ENCODE results near the gene STING1. TPM values are rescaled to one million over a fixed set of nuclear protein-coding genes. Genes with fewer than 3 reads are reported as not detected.
"Not testable (repeated sequence)": the region's sequence is repeated elsewhere in the genome, so short reads cannot be mapped to it uniquely, and the experiment has no call there.

STING1 gene
- total RNA-seq, 1 donor from 2014 or later, result 14.6 TPM

GRCh38 chr5:139481122-139481533 lies 1.4 kb downstream of the STING1 start:
- Histone ChIP-seq H3K36me3 (ENCODE audit: control insufficient read depth in 3 of 3, insufficient read depth in 3 of 3, low read length in 3 of 3) (peaks cover 7 to 16% (median 7%) of the 10 kb centered on the region in 3 donors), H3K9me3 (ENCODE audit: control insufficient read depth in 3 of 3, low read length in 3 of 3) (no peaks in the 10 kb centered on the region), H3K4me1 (ENCODE audit: control insufficient read depth in 3 of 3, insufficient read depth in 3 of 3, low read length in 3 of 3) (peaks cover 17 to 35% (median 19%) of the 10 kb centered on the region in 3 donors), H3K27me3 (ENCODE audit: control insufficient read depth in 3 of 3, insufficient read depth in 3 of 3, low read length in 3 of 3) (no peaks in the 10 kb centered on the region), H3K9ac (ENCODE audit: low read depth in 1 of 3, low read length in 3 of 3) (peak overlapping the region; percentile 79 to 89 (median 81)), H3K4me3 (ENCODE audit: low read length in 3 of 3) (peak overlapping the region; percentile 74 to 78 (median 75)), H3K27ac (ENCODE audit: low read depth, low read length) (peak overlapping the region; percentile 96)

DNA sequence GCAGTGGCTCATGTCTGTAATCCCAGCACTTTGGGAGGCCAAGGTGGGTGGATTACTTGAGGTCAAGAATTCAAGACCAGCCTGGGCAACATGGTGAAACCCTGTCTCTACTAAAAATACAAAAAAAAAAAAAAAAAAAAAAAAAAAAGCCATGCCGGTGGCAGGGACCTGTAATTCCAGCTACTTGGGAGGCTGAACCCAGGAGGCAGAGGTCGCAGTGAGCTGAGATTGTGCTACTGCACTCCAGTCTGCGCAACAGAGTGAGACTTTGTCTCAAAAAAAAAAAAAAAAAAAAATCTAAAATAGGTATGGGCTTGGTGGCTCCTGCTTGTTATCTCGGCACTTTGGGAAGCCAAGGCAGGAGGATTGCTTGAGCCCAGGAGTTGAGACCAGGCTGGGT lies 2.8 kb downstream of the STING1 start:
- peaks cover 21 to 43% (median 28%) of the 10 kb centered on the region in 3 donors for H3K4me1 ChIP-seq (ENCODE audit: control insufficient read depth in 3 of 3, insufficient read depth in 3 of 3, low read length in 3 of 3)
- H3K9ac ChIP-seq (ENCODE audit: low read depth in 1 of 3, low read length in 3 of 3); H3K27ac ChIP-seq (ENCODE audit: low read depth, low read length); H3K9me3 ChIP-seq (ENCODE audit: control insufficient read depth in 3 of 3, low read length in 3 of 3); H3K4me3 ChIP-seq (ENCODE audit: low read length in 3 of 3); H3K27me3 ChIP-seq (ENCODE audit: control insufficient read depth in 3 of 3, insufficient read depth in 3 of 3, low read length in 3 of 3): not testable (repeated sequence)
- H3K36me3 ChIP-seq (ENCODE audit: control insufficient read depth in 3 of 3, insufficient read depth in 3 of 3, low read length in 3 of 3), result peaks cover 7 to 16% (median 7%) of the 10 kb centered on the region in 3 donors

GRCh38 chr5:139478657-139479423 lies 3.7 kb downstream of the STING1 start:
- not testable (repeated sequence) for H3K9me3 ChIP-seq (ENCODE audit: control insufficient read depth in 3 of 3, low read length in 3 of 3); H3K27me3 ChIP-seq (ENCODE audit: control insufficient read depth in 3 of 3, insufficient read depth in 3 of 3, low read length in 3 of 3); H3K4me3 ChIP-seq (ENCODE audit: low read length in 3 of 3); H3K27ac ChIP-seq (ENCODE audit: low read depth, low read length)
- H3K36me3 ChIP-seq (ENCODE audit: control insufficient read depth in 3 of 3, insufficient read depth in 3 of 3, low read length in 3 of 3), result peaks cover 7 to 16% (median 7%) of the 10 kb centered on the region in 3 donors
- H3K9ac ChIP-seq (ENCODE audit: low read depth in 1 of 3, low read length in 3 of 3), result peak overlapping the region in 1 of 3 donors; percentile 40
- H3K4me1 ChIP-seq (ENCODE audit: control insufficient read depth in 3 of 3, insufficient read depth in 3 of 3, low read length in 3 of 3), result peaks cover 23 to 51% (median 29%) of the 10 kb centered on the region in 3 donors

DNA sequence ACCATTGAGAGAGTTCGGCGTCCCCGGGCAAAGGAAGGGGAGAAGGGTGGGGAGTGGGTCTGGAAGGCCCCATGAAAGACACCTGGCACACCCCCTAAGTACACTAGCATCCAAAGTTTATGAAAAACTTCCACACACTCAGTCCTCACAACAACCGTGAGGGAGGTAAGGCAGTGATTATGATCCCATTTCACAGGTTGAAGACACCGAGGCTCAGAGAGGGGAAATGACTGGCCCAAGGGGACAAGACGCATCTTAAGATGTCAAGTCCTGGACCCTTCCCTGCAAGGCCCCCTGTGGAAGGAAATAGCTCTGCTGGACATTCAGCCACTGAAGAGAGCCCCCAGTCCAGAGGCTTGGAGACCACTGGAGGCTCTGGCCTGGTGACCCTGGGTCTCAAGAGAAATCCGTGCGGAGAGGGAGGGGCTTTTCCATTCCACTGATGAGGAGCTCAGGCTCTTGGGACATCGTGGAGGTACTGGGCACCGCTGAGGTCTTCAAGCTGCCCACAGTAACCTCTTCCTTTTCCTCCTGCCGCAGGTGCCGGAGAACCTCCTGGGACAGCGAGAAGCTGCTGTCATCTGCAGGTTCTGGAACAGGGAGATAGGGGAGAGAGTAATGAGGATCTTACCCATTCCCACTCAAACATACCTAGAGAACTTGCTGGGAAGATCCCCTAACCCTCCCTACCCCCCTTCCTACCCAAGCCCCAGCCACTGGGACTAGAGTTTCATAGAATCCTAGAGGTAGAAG lies 6.5 kb downstream of the STING1 start:
- no peak overlapping the region for H3K4me3 ChIP-seq (ENCODE audit: low read length in 3 of 3)
- peaks cover 21 to 43% (median 26%) of the 10 kb centered on the region in 3 donors for H3K4me1 ChIP-seq (ENCODE audit: control insufficient read depth in 3 of 3, insufficient read depth in 3 of 3, low read length in 3 of 3)
- no peaks in the 10 kb centered on the region for H3K27me3 ChIP-seq (ENCODE audit: control insufficient read depth in 3 of 3, insufficient read depth in 3 of 3, low read length in 3 of 3)
- no peaks in the 10 kb centered on the region for H3K9me3 ChIP-seq (ENCODE audit: control insufficient read depth in 3 of 3, low read length in 3 of 3)
- no peak overlapping the region for H3K27ac ChIP-seq (ENCODE audit: low read depth, low read length)
- peaks cover 7 to 16% (median 7%) of the 10 kb centered on the region in 3 donors for H3K36me3 ChIP-seq (ENCODE audit: control insufficient read depth in 3 of 3, insufficient read depth in 3 of 3, low read length in 3 of 3)
- H3K9ac ChIP-seq (ENCODE audit: low read depth in 1 of 3, low read length in 3 of 3), result no peak overlapping the region

- H3K27me3 ChIP-seq (ENCODE audit: control insufficient read depth in 3 of 3, insufficient read depth in 3 of 3, low read length in 3 of 3), result no peaks in the 10 kb centered on the region
- H3K9me3 ChIP-seq (ENCODE audit: control insufficient read depth in 3 of 3, low read length in 3 of 3), result no peaks in the 10 kb centered on the region
- peaks cover 18 to 41% (median 21%) of the 10 kb centered on the region in 3 donors for H3K4me1 ChIP-seq (ENCODE audit: control insufficient read depth in 3 of 3, insufficient read depth in 3 of 3, low read length in 3 of 3)
- H3K36me3 ChIP-seq (ENCODE audit: control insufficient read depth in 3 of 3, insufficient read depth in 3 of 3, low read length in 3 of 3), result peaks cover 7 to 16% (median 7%) of the 10 kb centered on the region in 3 donors
- no peak overlapping the region for H3K4me3 ChIP-seq (ENCODE audit: low read length in 3 of 3)
- H3K9ac ChIP-seq (ENCODE audit: low read depth in 1 of 3, low read length in 3 of 3), result peak overlapping the region in 1 of 3 donors; percentile 25
- H3K27ac ChIP-seq (ENCODE audit: low read depth, low read length), result peak overlapping the region; percentile 52
These were observed 7.4 kb downstream of the STING1 start for GRCh38 chr5:139474890-139475791.

DNA sequence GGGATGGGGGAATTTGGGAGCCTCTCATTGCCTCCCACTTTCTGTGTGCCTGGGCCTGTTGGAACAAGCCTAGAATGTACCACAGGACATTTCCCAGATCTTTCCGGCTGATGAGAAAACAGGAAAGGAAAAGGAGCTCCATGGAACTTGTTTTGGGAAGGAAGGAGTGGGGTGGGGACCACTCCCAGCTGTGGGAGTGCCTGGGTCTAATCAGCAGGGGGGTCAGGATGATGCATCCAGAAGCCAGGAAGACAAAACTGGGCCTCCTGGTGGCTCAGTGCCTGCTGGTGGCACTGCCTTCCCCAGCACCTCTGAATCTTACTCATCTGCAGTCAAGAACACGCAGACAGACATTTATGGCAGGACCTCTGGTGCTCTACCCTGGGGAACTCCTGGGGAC lies 9.0 kb downstream of the STING1 start:
- peak overlapping the region in 1 of 3 donors; percentile 2 for H3K9ac ChIP-seq (ENCODE audit: low read depth in 1 of 3, low read length in 3 of 3)
- H3K36me3 ChIP-seq (ENCODE audit: control insufficient read depth in 3 of 3, insufficient read depth in 3 of 3, low read length in 3 of 3), result peaks cover 6 to 14% (median 7%) of the 10 kb centered on the region in 3 donors
- H3K4me1 ChIP-seq (ENCODE audit: control insufficient read depth in 3 of 3, insufficient read depth in 3 of 3, low read length in 3 of 3), result peaks cover 18 to 41% (median 21%) of the 10 kb centered on the region in 3 donors
- peak overlapping the region; percentile 60 for H3K27ac ChIP-seq (ENCODE audit: low read depth, low read length)
- no peaks in the 10 kb centered on the region for H3K27me3 ChIP-seq (ENCODE audit: control insufficient read depth in 3 of 3, insufficient read depth in 3 of 3, low read length in 3 of 3)
- H3K9me3 ChIP-seq (ENCODE audit: control insufficient read depth in 3 of 3, low read length in 3 of 3), result no peaks in the 10 kb centered on the region
- no peak overlapping the region for H3K4me3 ChIP-seq (ENCODE audit: low read length in 3 of 3)

DNA sequence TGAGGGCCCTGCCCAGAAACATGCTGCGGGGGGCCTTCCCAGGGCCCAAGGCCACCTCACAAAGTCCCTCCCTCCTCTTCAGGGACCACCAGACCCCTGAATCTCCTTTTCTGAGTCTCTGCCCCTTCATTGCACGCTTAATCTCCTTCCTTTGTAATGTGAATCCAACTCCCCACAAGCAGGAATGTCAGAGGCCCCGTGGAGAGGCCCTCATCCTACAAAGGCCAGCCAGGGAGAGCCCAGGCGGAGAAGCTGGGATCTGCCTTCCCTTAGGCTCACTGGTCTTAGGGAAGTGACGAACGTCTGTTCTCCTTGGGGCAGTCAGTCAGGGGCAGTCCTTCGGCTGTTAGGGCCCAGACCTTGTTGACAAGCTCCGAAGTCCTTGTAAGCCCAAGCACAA lies 9.5 kb downstream of the STING1 start:
- Histone ChIP-seq H3K9ac (ENCODE audit: low read depth in 1 of 3, low read length in 3 of 3) (peak overlapping the region in 1 of 3 donors; percentile 8), H3K27ac (ENCODE audit: low read depth, low read length) (peak overlapping the region; percentile 60), H3K4me3 (ENCODE audit: low read length in 3 of 3) (no peak overlapping the region), H3K9me3 (ENCODE audit: control insufficient read depth in 3 of 3, low read length in 3 of 3) (no peaks in the 10 kb centered on the region), H3K36me3 (ENCODE audit: control insufficient read depth in 3 of 3, insufficient read depth in 3 of 3, low read length in 3 of 3) (peaks cover 4 to 11% (median 7%) of the 10 kb centered on the region in 3 donors), H3K27me3 (ENCODE audit: control insufficient read depth in 3 of 3, insufficient read depth in 3 of 3, low read length in 3 of 3) (no peaks in the 10 kb centered on the region), H3K4me1 (ENCODE audit: control insufficient read depth in 3 of 3, insufficient read depth in 3 of 3, low read length in 3 of 3) (peaks cover 18 to 40% (median 24%) of the 10 kb centered on the region in 3 donors)

DNA sequence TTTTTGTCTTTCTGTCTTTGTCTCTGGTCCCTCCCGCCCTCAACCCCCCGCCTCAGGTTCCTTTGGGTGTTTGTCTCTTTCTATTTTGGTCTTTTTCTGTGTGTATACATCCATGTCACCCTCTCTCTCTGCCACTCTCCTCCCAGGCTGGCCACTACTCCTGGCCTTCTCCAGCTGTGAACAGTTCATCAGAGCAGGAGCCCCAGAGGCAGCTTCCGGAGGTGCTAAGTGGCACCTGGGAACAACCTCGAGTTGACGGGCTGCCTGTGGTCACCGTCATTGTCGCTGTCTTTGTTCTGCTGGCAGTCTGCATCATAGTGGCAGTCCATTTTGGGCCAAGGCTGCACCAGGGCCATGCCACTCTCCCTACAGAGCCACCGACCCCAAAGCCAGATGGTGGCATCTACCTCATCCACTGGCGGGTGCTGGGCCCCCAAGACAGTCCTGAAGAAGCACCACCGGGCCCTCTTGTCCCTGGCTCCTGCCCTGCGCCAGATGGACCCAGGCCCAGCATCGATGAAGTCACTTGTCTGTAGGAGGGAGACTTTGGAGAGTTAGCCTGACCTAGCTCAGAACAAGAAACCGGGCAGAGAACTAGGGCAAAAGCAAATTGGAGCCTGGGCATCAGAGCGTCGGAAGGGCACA lies 10.1 kb downstream of the STING1 start:
- Histone ChIP-seq H3K9ac (ENCODE audit: low read depth in 1 of 3, low read length in 3 of 3) (no peak overlapping the region), H3K9me3 (ENCODE audit: control insufficient read depth in 3 of 3, low read length in 3 of 3) (no peaks in the 10 kb centered on the region), H3K27ac (ENCODE audit: low read depth, low read length) (peak overlapping the region; percentile 60), H3K4me1 (ENCODE audit: control insufficient read depth in 3 of 3, insufficient read depth in 3 of 3, low read length in 3 of 3) (peaks cover 18 to 36% (median 24%) of the 10 kb centered on the region in 3 donors), H3K4me3 (ENCODE audit: low read length in 3 of 3) (no peak overlapping the region), H3K36me3 (ENCODE audit: control insufficient read depth in 3 of 3, insufficient read depth in 3 of 3, low read length in 3 of 3) (peaks cover under 1 to 5% (median 2%) of the 10 kb centered on the region in 3 donors), H3K27me3 (ENCODE audit: control insufficient read depth in 3 of 3, insufficient read depth in 3 of 3, low read length in 3 of 3) (no peaks in the 10 kb centered on the region)

DNA sequence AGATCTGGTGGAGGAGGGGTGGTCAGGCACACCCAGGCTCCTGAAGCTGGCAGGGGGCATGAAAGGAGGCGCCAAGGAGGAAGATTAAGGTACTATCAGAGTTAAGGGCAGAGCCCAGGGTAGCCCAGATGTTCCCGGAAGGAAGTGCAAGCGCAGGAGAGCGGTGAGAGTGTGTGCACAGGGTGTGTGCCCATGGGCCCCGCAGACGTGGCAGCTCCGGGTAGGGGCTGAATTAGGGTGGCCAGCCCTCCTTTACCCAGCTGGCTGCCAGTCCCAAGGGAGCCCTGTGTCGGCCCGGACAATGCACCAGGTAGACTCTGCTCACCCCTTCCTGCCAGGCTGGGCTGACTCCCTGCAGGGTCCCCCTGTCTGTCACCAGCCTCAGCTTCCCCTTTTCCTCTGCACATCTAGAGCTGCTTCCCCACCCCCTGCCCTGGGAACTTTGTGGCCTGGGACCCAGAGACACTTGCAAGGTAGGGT lies 11.7 kb downstream of the STING1 start, which contains the start of gene SMIM33:
TSS of gene SMIM33 (plus strand) at position 184 of the 480 bp plus-strand sequence. CDS start at position 302, 118 bp downstream.
- Histone ChIP-seq H3K9me3 (ENCODE audit: control insufficient read depth in 3 of 3, low read length in 3 of 3) (no peaks in the 10 kb centered on the region), H3K36me3 (ENCODE audit: control insufficient read depth in 3 of 3, insufficient read depth in 3 of 3, low read length in 3 of 3) (no peaks in the 10 kb centered on the region), H3K27me3 (ENCODE audit: control insufficient read depth in 3 of 3, insufficient read depth in 3 of 3, low read length in 3 of 3) (no peaks in the 10 kb centered on the region), H3K27ac (ENCODE audit: low read depth, low read length) (no peak within 1 kb of the TSS), H3K4me1 (ENCODE audit: control insufficient read depth in 3 of 3, insufficient read depth in 3 of 3, low read length in 3 of 3) (peaks cover 18 to 34% (median 24%) of the 10 kb centered on the region in 3 donors), H3K9ac (ENCODE audit: low read depth in 1 of 3, low read length in 3 of 3) (no peak within 1 kb of the TSS), H3K4me3 (ENCODE audit: low read length in 3 of 3) (no peak within 1 kb of the TSS)
